ENCODE results near the gene ARID1A.

GRCh38 chr1:26743426-26744059 lies 47.7 kb downstream of the ARID1A start:
- TF ChIP-seq POLR2A (IDR thresholded peaks at IDR 0.05; ENCODE audit: low read depth, low read length) (no peak), POLR2AphosphoS5 (IDR thresholded peaks at IDR 0.05; ENCODE audit: insufficient read depth, low read depth, low read length) (no peak), FOS (IDR thresholded peaks at IDR 0.05; ENCODE audit: borderline replicate concordance, insufficient read depth, low read length) (no peak), EZH2 (IDR thresholded peaks at IDR 0.05; ENCODE audit: borderline replicate concordance, low read depth, low read length, severe bottlenecking) (no peak), JUN (IDR thresholded peaks at IDR 0.05; ENCODE audit: borderline replicate concordance, insufficient read depth, insufficient read length, low read depth) (no peak), MYC (IDR thresholded peaks at IDR 0.05; ENCODE audit: low read depth, low read length) (no peak), GATA2 (IDR thresholded peaks at IDR 0.05; ENCODE audit: insufficient read depth, insufficient read length, low read depth, low read length) (no peak)
- TF ChIP-seq, protein P1, sequence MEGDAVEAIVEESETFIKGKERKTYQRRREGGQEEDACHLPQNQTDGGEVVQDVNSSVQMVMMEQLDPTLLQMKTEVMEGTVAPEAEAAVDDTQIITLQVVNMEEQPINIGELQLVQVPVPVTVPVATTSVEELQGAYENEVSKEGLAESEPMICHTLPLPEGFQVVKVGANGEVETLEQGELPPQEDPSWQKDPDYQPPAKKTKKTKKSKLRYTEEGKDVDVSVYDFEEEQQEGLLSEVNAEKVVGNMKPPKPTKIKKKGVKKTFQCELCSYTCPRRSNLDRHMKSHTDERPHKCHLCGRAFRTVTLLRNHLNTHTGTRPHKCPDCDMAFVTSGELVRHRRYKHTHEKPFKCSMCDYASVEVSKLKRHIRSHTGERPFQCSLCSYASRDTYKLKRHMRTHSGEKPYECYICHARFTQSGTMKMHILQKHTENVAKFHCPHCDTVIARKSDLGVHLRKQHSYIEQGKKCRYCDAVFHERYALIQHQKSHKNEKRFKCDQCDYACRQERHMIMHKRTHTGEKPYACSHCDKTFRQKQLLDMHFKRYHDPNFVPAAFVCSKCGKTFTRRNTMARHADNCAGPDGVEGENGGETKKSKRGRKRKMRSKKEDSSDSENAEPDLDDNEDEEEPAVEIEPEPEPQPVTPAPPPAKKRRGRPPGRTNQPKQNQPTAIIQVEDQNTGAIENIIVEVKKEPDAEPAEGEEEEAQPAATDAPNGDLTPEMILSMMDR (IDR thresholded peaks at IDR 0.05; ENCODE audit: extremely low read depth in 1 of 2, insufficient read depth in 1 of 2, low read depth in 1 of 2, low read length in 2 of 2): no peak
